ENCODE data around the gene FBXO38.

The FBXO38 gene

DNA sequence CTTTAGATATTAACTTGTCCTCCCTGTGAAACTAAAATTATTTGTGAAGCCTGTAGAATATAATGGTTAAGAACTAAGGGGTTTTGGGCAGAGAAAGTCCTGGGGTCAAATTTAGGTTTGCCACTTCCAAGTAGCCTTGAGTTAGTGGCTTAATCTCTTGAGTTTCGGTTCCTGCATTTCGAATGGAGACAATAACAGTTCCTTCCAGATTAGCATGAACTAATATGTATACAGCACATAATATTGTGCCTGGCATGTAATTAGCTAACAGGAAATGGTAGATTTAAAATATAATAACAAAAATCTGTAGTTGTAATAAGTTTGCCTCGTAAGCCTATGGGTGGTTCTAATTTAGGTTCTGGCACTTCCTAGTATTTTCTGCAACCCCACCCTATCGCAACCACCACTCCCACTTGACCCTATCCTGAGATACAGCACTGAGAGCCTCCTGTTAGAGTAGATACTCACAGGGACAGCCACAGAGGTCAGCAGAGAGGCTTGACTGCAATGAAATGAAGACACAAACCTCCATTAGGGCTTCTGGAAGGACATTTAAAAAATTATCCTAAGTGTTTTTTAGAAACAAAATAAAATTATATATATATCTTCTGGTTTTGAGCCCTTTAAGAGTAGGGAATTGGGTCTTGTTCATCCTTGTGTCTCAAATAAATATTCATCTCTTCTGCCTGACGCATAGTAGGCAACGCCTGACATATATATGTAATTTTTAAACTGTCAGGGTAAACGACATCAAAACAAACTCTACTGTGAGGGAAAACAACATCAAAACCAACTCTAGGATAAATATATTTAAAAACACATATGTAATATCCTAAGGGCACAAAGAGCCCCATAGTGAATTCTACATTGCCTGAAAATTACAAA is 39.9 kb upstream of the FBXO38 start:
- no peak for TF ChIP-seq CTCF (IDR thresholded peaks at IDR 0.05; ENCODE audit: control insufficient read depth, extremely low read depth, insufficient read depth)
- H3K4me3 ChIP-seq (ENCODE audit: low read depth, low read length) = no peak overlapping the region
- no peak for DNase-seq (ENCODE audit: low read depth)

GRCh38 chr5:148347706-148348105 is 36.1 kb upstream of the FBXO38 start:
- no peak for DNase-seq (ENCODE audit: low read depth)
- H3K4me3 ChIP-seq (ENCODE audit: low read depth, low read length) = no peak overlapping the region
- TF ChIP-seq CTCF (IDR thresholded peaks at IDR 0.05; ENCODE audit: control insufficient read depth, extremely low read depth, insufficient read depth) = no peak

DNA sequence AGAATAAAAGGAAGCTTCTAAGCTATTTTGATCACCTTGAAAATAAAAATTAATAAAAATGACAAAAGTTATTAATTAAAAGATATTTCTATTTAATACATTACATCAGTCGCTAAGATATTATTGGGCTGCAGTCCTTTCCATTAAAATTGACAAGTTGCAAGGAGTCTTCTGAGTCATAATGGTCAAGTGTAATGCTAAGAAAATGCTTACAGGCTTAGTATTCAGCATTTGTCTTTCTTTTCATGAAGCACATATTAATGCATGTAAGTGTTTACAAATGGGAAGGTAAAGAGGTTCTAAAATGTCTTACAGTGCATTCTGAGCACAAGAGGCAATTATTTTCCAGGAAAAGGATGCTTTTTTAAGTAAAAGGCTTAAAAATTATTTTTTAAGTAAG is 31.1 kb upstream of the FBXO38 start:
- no peak overlapping the region for H3K4me3 ChIP-seq (ENCODE audit: low read depth, low read length)
- DNase-seq (ENCODE audit: low read depth) = no peak
- no peak for TF ChIP-seq CTCF (IDR thresholded peaks at IDR 0.05; ENCODE audit: control insufficient read depth, extremely low read depth, insufficient read depth)

DNA sequence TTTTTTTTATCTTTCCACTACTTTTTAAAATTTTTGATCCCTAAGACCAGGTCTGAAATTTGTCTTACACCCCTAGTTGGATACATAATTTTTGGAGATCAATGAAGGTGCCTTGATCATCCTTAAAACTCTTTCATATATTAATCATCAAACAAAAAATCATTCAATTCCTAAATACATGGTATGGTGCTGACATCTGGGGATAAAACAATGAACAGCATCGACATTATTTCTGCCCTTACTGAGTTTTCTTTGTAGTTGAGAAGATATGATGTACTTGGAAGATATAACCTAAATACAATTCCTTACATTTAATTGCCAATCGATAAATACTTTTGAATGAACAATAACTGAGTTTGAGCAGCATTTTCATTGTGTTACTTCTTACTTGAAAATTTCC is 30.1 kb upstream of the FBXO38 start:
- H3K4me3 ChIP-seq (ENCODE audit: low read depth, low read length) = no peak overlapping the region
- no peak for DNase-seq (ENCODE audit: low read depth)
- TF ChIP-seq CTCF (IDR thresholded peaks at IDR 0.05; ENCODE audit: control insufficient read depth, extremely low read depth, insufficient read depth) = peak; percentile 10; the same call in 1 of the 2 replicates

DNA sequence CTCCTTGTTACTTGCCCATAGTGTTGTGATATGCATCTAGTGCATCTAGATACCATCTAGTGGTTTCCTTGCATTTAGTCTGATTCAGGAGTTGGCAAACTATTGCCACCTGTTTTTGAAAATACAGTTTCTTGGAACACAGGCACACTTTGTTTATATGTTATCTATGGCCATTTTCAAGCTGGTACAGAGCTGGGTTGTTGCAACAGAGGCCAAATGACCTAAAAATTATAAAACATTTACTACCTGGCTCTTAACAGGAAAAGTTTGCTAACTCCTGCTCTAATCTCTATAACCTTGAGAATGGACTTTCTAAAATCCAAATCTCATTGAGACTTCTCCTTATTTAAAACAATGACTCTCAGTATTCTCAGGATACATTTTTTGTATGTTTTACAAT is 19.4 kb upstream of the FBXO38 start:
- no peak for TF ChIP-seq CTCF (IDR thresholded peaks at IDR 0.05; ENCODE audit: control insufficient read depth, extremely low read depth, insufficient read depth)
- no peak overlapping the region for H3K4me3 ChIP-seq (ENCODE audit: low read depth, low read length)
- DNase-seq (ENCODE audit: low read depth) = no peak

DNA sequence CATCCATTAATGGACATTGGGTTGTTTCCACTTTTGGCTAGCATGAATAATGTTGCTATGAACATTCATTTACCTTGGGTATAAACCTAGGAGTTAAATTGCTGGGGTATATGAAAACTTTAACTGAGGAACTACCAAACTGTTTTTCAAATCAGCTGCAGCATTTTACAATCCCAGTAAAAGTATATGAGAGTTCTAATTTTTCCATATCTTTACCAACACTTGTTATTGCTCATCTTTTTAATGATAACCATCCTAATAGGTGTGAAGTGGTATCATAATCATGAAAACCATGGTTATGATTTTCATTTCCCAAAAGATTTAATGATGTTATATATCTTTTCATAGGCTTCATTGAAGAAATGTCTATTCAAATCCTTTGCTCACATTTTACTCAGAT is 15.5 kb upstream of the FBXO38 start:
- no peak for TF ChIP-seq CTCF (IDR thresholded peaks at IDR 0.05; ENCODE audit: control insufficient read depth, extremely low read depth, insufficient read depth)
- no peak overlapping the region for H3K4me3 ChIP-seq (ENCODE audit: low read depth, low read length)
- no peak for DNase-seq (ENCODE audit: low read depth)

All from LNCaP clone FGC (cell line).